ENCODE results near the gene ADGRG4. TPM values are rescaled to one million over a fixed set of nuclear protein-coding genes. Genes with fewer than 3 reads are reported as not detected.

ADGRG4 gene
- total RNA-seq, 1 experiment from 2014 or later = not detected

GRCh38 chrX:136397001-136397400 is 96.2 kb downstream of the ADGRG4 start:
- ATAC-seq (no peak), DNase-seq (ENCODE audit: low spot score) (no peak)
- Mint-ChIP-seq H3K4me1 (no peaks in the 10 kb centered on the region), H3K36me3 (no peaks in the 10 kb centered on the region), H3K9me3 (no peaks in the 10 kb centered on the region), H3K4me3 (no peak overlapping the region), H3K27me3 (ENCODE audit: low read depth) (no peaks in the 10 kb centered on the region), H3K27ac (no peak overlapping the region)
- TF ChIP-seq CREB1 (CRISPR knock-in tag; IDR thresholded peaks at IDR 0.05) (no peak), ZBTB43 (CRISPR knock-in tag; IDR thresholded peaks at IDR 0.05) (no peak), ZNF416 (CRISPR knock-in tag; IDR thresholded peaks at IDR 0.05) (no peak), ZMAT4 (CRISPR knock-in tag; IDR thresholded peaks at IDR 0.05) (no peak), USF2 (CRISPR knock-in tag; IDR thresholded peaks at IDR 0.05) (no peak), ZNF232 (CRISPR knock-in tag; IDR thresholded peaks at IDR 0.05) (no peak), PREB (CRISPR knock-in tag; IDR thresholded peaks at IDR 0.05; ENCODE audit: borderline replicate concordance) (no peak), CBFB (CRISPR knock-in tag; IDR thresholded peaks at IDR 0.05; ENCODE audit: low read depth) (no peak), NR2C2 (CRISPR knock-in tag; IDR thresholded peaks at IDR 0.05) (no peak), RELA (CRISPR knock-in tag; IDR thresholded peaks at IDR 0.05; ENCODE audit: borderline replicate concordance) (no peak), ATF6 (CRISPR knock-in tag; IDR thresholded peaks at IDR 0.05) (no peak), CREM (CRISPR knock-in tag; IDR thresholded peaks at IDR 0.05) (no peak), CDX4 (CRISPR knock-in tag; IDR thresholded peaks at IDR 0.05; ENCODE audit: borderline replicate concordance) (no peak), FOXP4 (CRISPR knock-in tag; IDR thresholded peaks at IDR 0.05) (no peak), E2F5 (CRISPR knock-in tag; IDR thresholded peaks at IDR 0.05) (no peak), FOXP1 (CRISPR knock-in tag; IDR thresholded peaks at IDR 0.05; ENCODE audit: borderline replicate concordance) (no peak), ESRRA (CRISPR knock-in tag; IDR thresholded peaks at IDR 0.05; ENCODE audit: borderline replicate concordance) (no peak), ZNF219 (CRISPR knock-in tag; IDR thresholded peaks at IDR 0.05; ENCODE audit: borderline replicate concordance) (no peak)
- CTCF ChIA-PET = no interaction called here
- POLR2A ChIA-PET = no interaction called here

Measured in WTC11 (cell line).